ENCODE measurements around the gene RECK. TPM values are rescaled to one million over a fixed set of nuclear protein-coding genes. Genes with fewer than 3 reads are reported as not detected.

RECK gene
- total and polyA plus RNA-seq, 2 experiments from 2014 or later, result 8.1 to 11.6 TPM

GRCh38 chr9:36036253-36036779 lies 397 bp upstream of the RECK start:
- Histone ChIP-seq H2AFZ (peak overlapping the region; percentile 99), H3K36me3 (ENCODE audit: insufficient read depth) (no peaks in the 10 kb centered on the region), H4K20me1 (replicated peaks; ENCODE audit: insufficient read depth) (peaks cover 20% of the 10 kb centered on the region; the same call in 1 of the 2 replicates), H3K79me2 (replicated peaks; ENCODE audit: insufficient read depth) (peaks cover 37% of the 10 kb centered on the region), H3K27ac (ENCODE audit: low read depth) (no peak overlapping the region), H3K4me3 (peak overlapping the region; percentile 90), H3K4me2 (peak overlapping the region; percentile 97), H3F3A (replicated peaks; ENCODE audit: low read depth) (0 out of 2 replicates have a peak, but pooled peaks cover 3% of the 10 kb centered on the region), H3K9me2 (ENCODE audit: insufficient read depth) (no peaks in the 10 kb centered on the region), H3K4me1 (ENCODE audit: insufficient read depth) (peaks cover 20% of the 10 kb centered on the region), H3K27me3 (ENCODE audit: insufficient read depth) (no peaks in the 10 kb centered on the region)
- no peak for ATAC-seq
- no peak for TF ChIP-seq CREB1 (CRISPR knock-in tag; IDR thresholded peaks at IDR 0.05; ENCODE audit: low read depth)
- TF ChIP-seq EZH2phosphoT487 (IDR thresholded peaks at IDR 0.05; ENCODE audit: unreplicated experiment), result no peak
- TF ChIP-seq POLR2AphosphoS5 (IDR thresholded peaks at IDR 0.05; ENCODE audit: low read depth), result no peak
- TF ChIP-seq JUNB (IDR thresholded peaks at IDR 0.05; ENCODE audit: unreplicated experiment), result no peak
- TF ChIP-seq CTCF (conservative IDR thresholded peaks at IDR 0.05; ENCODE audit: low read depth in 2 of 2), result no peak
- no peak for TF ChIP-seq NANOG (IDR thresholded peaks at IDR 0.05; ENCODE audit: borderline replicate concordance)
- no peak for TF ChIP-seq STAT1 (IDR thresholded peaks at IDR 0.05; ENCODE audit: unreplicated experiment)
- TF ChIP-seq EZH2 (IDR thresholded peaks at IDR 0.05; ENCODE audit: low read depth, unreplicated experiment), result no peak
- no peak for TF ChIP-seq REST (IDR thresholded peaks at IDR 0.05; ENCODE audit: unreplicated experiment)
- H3K9me3 Mint-ChIP-seq, result no peaks in the 10 kb centered on the region
- H3K27ac Mint-ChIP-seq, result peak overlapping the region; percentile 94
- no peak for DNase-seq (ENCODE audit: low spot score)
- peaks cover 4% of the 10 kb centered on the region for H3K27me3 Mint-ChIP-seq (ENCODE audit: insufficient read depth, low read depth, poor library complexity)
- H3K4me1 Mint-ChIP-seq, result peaks cover 19% of the 10 kb centered on the region; the same call in 2 of the 3 replicates
- no peaks in the 10 kb centered on the region for H3K36me3 Mint-ChIP-seq (ENCODE audit: low read depth)
- H3K4me3 Mint-ChIP-seq, result peak overlapping the region; percentile 83

GRCh38 chr9:36037549-36038122 lies 923 bp downstream of the RECK start:
- H3K27me3 ChIP-seq (ENCODE audit: insufficient read depth), result no peaks in the 10 kb centered on the region
- H3K79me2 ChIP-seq (replicated peaks; ENCODE audit: insufficient read depth), result peaks cover 50% of the 10 kb centered on the region
- peak overlapping the region; percentile 90 for H2AFZ ChIP-seq
- peak; percentile 10 for DNase-seq (ENCODE audit: low spot score)
- H3K4me2 ChIP-seq, result peak overlapping the region; percentile 97
- peaks cover 4% of the 10 kb centered on the region for H3K27me3 Mint-ChIP-seq (ENCODE audit: insufficient read depth, low read depth, poor library complexity)
- H3K36me3 Mint-ChIP-seq (ENCODE audit: low read depth), result no peaks in the 10 kb centered on the region
- H3K9me2 ChIP-seq (ENCODE audit: insufficient read depth), result no peaks in the 10 kb centered on the region
- peak; percentile 2; the same call in 2 of the 3 replicates for ATAC-seq
- peak overlapping the region; percentile 83 for H3K4me3 Mint-ChIP-seq
- H3K27ac ChIP-seq (ENCODE audit: low read depth), result peak overlapping the region; percentile 73
- H4K20me1 ChIP-seq (replicated peaks; ENCODE audit: insufficient read depth), result peaks cover 20% of the 10 kb centered on the region
- peak overlapping the region; percentile 90 for H3K4me3 ChIP-seq
- peaks cover 20% of the 10 kb centered on the region for H3K4me1 ChIP-seq (ENCODE audit: insufficient read depth)
- H3K9me3 Mint-ChIP-seq, result no peaks in the 10 kb centered on the region
- peaks cover 19% of the 10 kb centered on the region; the same call in 2 of the 3 replicates for H3K4me1 Mint-ChIP-seq
- H3K36me3 ChIP-seq (ENCODE audit: insufficient read depth), result no peaks in the 10 kb centered on the region
- peak overlapping the region; percentile 10 for H3K27ac Mint-ChIP-seq
- H3F3A ChIP-seq (replicated peaks; ENCODE audit: low read depth), result 0 out of 2 replicates have a peak, but pooled peaks cover 3% of the 10 kb centered on the region
- TF ChIP-seq ETS1 (IDR thresholded peaks at IDR 0.05) (no peak), ZNF331 (CRISPR knock-in tag; IDR thresholded peaks at IDR 0.05; ENCODE audit: low read depth) (no peak), ZNF114 (CRISPR knock-in tag; IDR thresholded peaks at IDR 0.05) (no peak), CREB1 (CRISPR knock-in tag; IDR thresholded peaks at IDR 0.05; ENCODE audit: low read depth) (no peak), EZH2 (IDR thresholded peaks at IDR 0.05; ENCODE audit: low read depth, unreplicated experiment) (no peak), REST (IDR thresholded peaks at IDR 0.05; ENCODE audit: unreplicated experiment) (no peak)
